Measurements from ENCODE around the gene CSH2. TPM values are rescaled to one million over a fixed set of nuclear protein-coding genes. Genes with fewer than 3 reads are reported as not detected.
A peak's percentile ranks its signal among the peaks of the same experiment; 100 is the strongest.

Gene CSH2
- total and polyA plus RNA-seq, 12 donors = not detected

- peaks cover 12 to 40% (median 22%) of the 10 kb centered on the region in 9 donors for H3K4me1 ChIP-seq
- no peak overlapping the region for H3K27ac ChIP-seq
- no peak for DNase-seq
- no peak for TF ChIP-seq CTCF (IDR thresholded peaks at IDR 0.05)
- H3K27me3 ChIP-seq = no peaks in the 10 kb centered on the region
- peaks cover 4 to 92% (median 66%) of the 10 kb centered on the region in 9 donors for H3K36me3 ChIP-seq
- WGBS, 2 donors = 81 to 86% methylated on average over 14 of the region's 14 CpGs
- intact Hi-C loops (cut with DNase I) = loop anchor here in 1 of 10 donors (10.0 kb wide), 1 partner anchor 138 kb away; no protein-coding TSS in a partner anchor
- H3K4me3 ChIP-seq = no peak overlapping the region
- H3K9me3 ChIP-seq = no peaks in the 10 kb centered on the region
- ATAC-seq = no peak
Measured at GRCh38 chr17:63833026-63833740, 40.3 kb downstream of the CSH2 start.

GRCh38 chr17:63832455-63832854, 41.0 kb downstream of the CSH2 start:
- no peaks in the 10 kb centered on the region for H3K9me3 ChIP-seq
- no peak overlapping the region for H3K4me3 ChIP-seq
- intact Hi-C loops (cut with DNase I) = loop anchor here in 1 of 10 donors (10.0 kb wide), 1 partner anchor 138 kb away; no protein-coding TSS in a partner anchor
- 75 to 83% methylated on average over 2 of the region's 2 CpGs for WGBS, 2 donors
- DNase-seq = no peak
- peaks cover 4 to 88% (median 66%) of the 10 kb centered on the region in 9 donors for H3K36me3 ChIP-seq
- peaks cover 5 to 35% (median 22%) of the 10 kb centered on the region in 9 donors for H3K4me1 ChIP-seq
- no peak for ATAC-seq
- H3K27me3 ChIP-seq = no peaks in the 10 kb centered on the region
- H3K27ac ChIP-seq = no peak overlapping the region
- no peak for TF ChIP-seq CTCF (IDR thresholded peaks at IDR 0.05)

- TF ChIP-seq CTCF (IDR thresholded peaks at IDR 0.05) = no peak
- DNase-seq (no peak), ATAC-seq (no peak)
- 86 to 89% methylated on average over 5 of the region's 5 CpGs for WGBS, 2 donors
- intact Hi-C loops (cut with DNase I) = loop anchor here in 1 of 10 donors (10.0 kb wide), 1 partner anchor 137 kb away; no protein-coding TSS in a partner anchor
- Histone ChIP-seq H3K27ac (peak overlapping the region in 1 of 10 donors; percentile 5), H3K9me3 (no peaks in the 10 kb centered on the region), H3K36me3 (peaks cover 4 to 84% (median 66%) of the 10 kb centered on the region in 9 donors), H3K27me3 (no peaks in the 10 kb centered on the region), H3K4me3 (no peak overlapping the region), H3K4me1 (peaks cover 5 to 32% (median 20%) of the 10 kb centered on the region in 9 donors)
Measured at GRCh38 chr17:63832014-63832413, 41.5 kb downstream of the CSH2 start.

- intact Hi-C loops (cut with DNase I) = loop anchor here in 1 of 10 donors (10.0 kb wide), 1 partner anchor 137 kb away; no protein-coding TSS in a partner anchor
- ATAC-seq (no peak), DNase-seq (no peak)
- Histone ChIP-seq H3K4me1 (peaks cover 5 to 32% (median 20%) of the 10 kb centered on the region in 9 donors), H3K27me3 (no peaks in the 10 kb centered on the region), H3K27ac (peak overlapping the region in 1 of 10 donors; percentile 10), H3K9me3 (no peaks in the 10 kb centered on the region), H3K36me3 (peaks cover 4 to 80% (median 66%) of the 10 kb centered on the region in 9 donors), H3K4me3 (no peak overlapping the region)
- TF ChIP-seq CTCF (IDR thresholded peaks at IDR 0.05) = no peak
- 79% methylated on average over 8 of the region's 8 CpGs for WGBS, 2 donors
Measured at GRCh38 chr17:63831505-63831904, 42.0 kb downstream of the CSH2 start.
